K562 (cell line): ENCODE measurements around the gene ERCC2. TPM values are rescaled to one million over a fixed set of nuclear protein-coding genes. Genes with fewer than 3 reads are reported as not detected.

ENCODE experiments used
- BCOR ChIP-seq: fragments of 450-650 bp; IDR thresholded peaks from 2 replicates; pipeline ENCODE4 v1.6.1; 2016
- CCNT2 ChIP-seq: IDR thresholded peaks from 2 replicates; pipeline ENCODE4 v1.6.1; 2011; ENCODE audit warnings: borderline replicate concordance, low read depth, mild to moderate bottlenecking, moderate library complexity, mixed read lengths, low read length; ENCODE audit not compliant: insufficient read length; ENCODE audit errors: extremely low read depth
- EGR1 ChIP-seq: fragments of 450-650 bp; conservative IDR thresholded peaks from 2 replicates; pipeline ENCODE4 v1.6.1; 2017; ENCODE audit warnings: mild to moderate bottlenecking
- EZH2 ChIP-seq: IDR thresholded peaks from 2 replicates; pipeline ENCODE4 v1.6.1; 2012; ENCODE audit warnings: low read depth, mild to moderate bottlenecking, inconsistent platforms, low read length, borderline replicate concordance
- HDAC2 ChIP-seq: fragments of 450-650 bp; IDR thresholded peaks from 2 replicates; pipeline ENCODE4 v1.6.1; 2016; ENCODE audit warnings: mild to moderate bottlenecking
- JUN ChIP-seq, 2 experiments: sonication (generic) in 1 of 2; formaldehyde crosslinking in 1 of 2; IDR thresholded peaks; 2 replicates each; pipeline versions ENCODE4 v1.6.1 to v1.8.0; 2012 to 2022; ENCODE audit warnings: borderline replicate concordance in 2 of 2, mild to moderate bottlenecking in 2 of 2, improper control_type of control experiment in 1 of 2, low read depth in 1 of 2, low read length in 1 of 2, missing genetic modification reagents in 1 of 2
- MCM5 ChIP-seq: fragments of 450-650 bp; IDR thresholded peaks from 2 replicates; pipeline ENCODE4 v1.6.1; 2016; ENCODE audit warnings: low read depth
- MECOM ChIP-seq: fragments of 250-450 bp; sonication (Bioruptor Pico); IDR thresholded peaks from 2 replicates; pipeline ENCODE4 v1.8.0; 2022; ENCODE audit warnings: inconsistent platforms
- NCOA2 ChIP-seq, 2 experiments: fragments of 450-650 bp; IDR thresholded peaks; 2 replicates each; pipeline ENCODE4 v1.6.1; 2018; ENCODE audit warnings: mild to moderate bottlenecking in 2 of 2, moderate library complexity in 1 of 2; ENCODE audit not compliant: partially characterized antibody in 2 of 2
- NRF1 ChIP-seq, 2 experiments: fragments of 450-650 bp; IDR thresholded peaks in 1 of 2; conservative IDR thresholded peaks in 1 of 2; 2 replicates each; pipeline ENCODE4 v1.6.1; 2014; ENCODE audit warnings: mild to moderate bottlenecking in 2 of 2
- POLR2B ChIP-seq: fragments of 450-650 bp; IDR thresholded peaks from 2 replicates; pipeline ENCODE4 v1.6.1; 2018; ENCODE audit warnings: low read depth; ENCODE audit not compliant: partially characterized antibody
- RB1 ChIP-seq: fragments of 450-650 bp; IDR thresholded peaks from 2 replicates; pipeline ENCODE4 v1.6.1; 2017; ENCODE audit warnings: low read depth, mild to moderate bottlenecking
- RBFOX2 ChIP-seq: fragments of 200-400 bp; formaldehyde crosslinking; IDR thresholded peaks from 2 replicates; pipeline ENCODE4 v1.6.1; 2017; ENCODE audit warnings: low read depth, mild to moderate bottlenecking, low read length, moderate library complexity
- SAFB ChIP-seq: fragments of 200-400 bp; formaldehyde crosslinking; IDR thresholded peaks from 2 replicates; pipeline ENCODE4 v1.6.1; 2017; ENCODE audit warnings: low read depth, low read length, borderline replicate concordance
- SIN3B ChIP-seq: fragments of 450-650 bp; IDR thresholded peaks from 2 replicates; pipeline ENCODE4 v1.6.1; 2017; ENCODE audit warnings: low read depth, mild to moderate bottlenecking, moderate library complexity
- YY1 ChIP-seq, 3 experiments: IDR thresholded peaks; 2 replicates each; pipeline ENCODE4 v1.6.1; 2011; ENCODE audit warnings: low read length in 2 of 3, mild to moderate bottlenecking in 2 of 3, moderate library complexity in 2 of 3, borderline replicate concordance in 1 of 3, control low read depth in 1 of 3, low read depth in 1 of 3; ENCODE audit not compliant: insufficient read depth in 3 of 3, insufficient replicate concordance in 2 of 3, control insufficient read depth in 1 of 3, insufficient read length in 1 of 3; ENCODE audit errors: extremely low read depth in 1 of 3
- ZBTB7A ChIP-seq: IDR thresholded peaks from 2 replicates; pipeline ENCODE4 v1.6.1; 2011; ENCODE audit warnings: low read depth, mild to moderate bottlenecking, low read length, moderate library complexity, borderline replicate concordance; ENCODE audit not compliant: control insufficient read depth
- ZFX ChIP-seq: sonication (generic); formaldehyde crosslinking; IDR thresholded peaks from 2 replicates; pipeline ENCODE4 v1.8.0; 2022; ENCODE audit warnings: mild to moderate bottlenecking, missing genetic modification reagents, moderate library complexity
- ZNF197 ChIP-seq: fragments of 200-800 bp; sonication (Bioruptor generic); IDR thresholded peaks from 2 replicates; pipeline ENCODE4 v1.6.1; 2016; ENCODE audit warnings: low read depth, missing genetic modification characterization, missing compliant biosample characterization
- ZNF274 ChIP-seq: IDR thresholded peaks from 2 replicates; pipeline ENCODE4 v1.6.1; 2011; ENCODE audit warnings: low read depth, mild to moderate bottlenecking, low read length, moderate library complexity, borderline replicate concordance
- polyA plus RNA-seq, 8 experiments: library from polyadenylated mRNA; depleted of rRNA in 4 of 8; stranded (reverse) in 5 of 8; unstranded in 3 of 8; fragments of >200 nt; fragmentation: Nextera tagmentation in 2 of 8; fragmentation: Illumina TruSeq in 1 of 8; extraction: Ambion mirVana in 2 of 8; extraction: Trizol in 1 of 8; gene quantifications; 2 replicates each; pipeline versions ENCODE4 v1.2.1 to v1.2.3, GENCODE V29; 2011 to 2014; ENCODE audit warnings: inconsistent platforms in 1 of 8, missing spikeins in 1 of 8
- total RNA-seq, 7 experiments: library from RNA; depleted of rRNA in 6 of 7; stranded (reverse); fragments of >200 nt in 6 of 7; fragmentation: Illumina TruSeq in 2 of 7; extraction: Trizol in 2 of 7; gene quantifications; 2 replicates each; pipeline versions ENCODE4 v1.2.1 to v1.2.3, GENCODE V29; 2011 to 2021; ENCODE audit warnings: low replicate concordance in 1 of 7
- TF ChIP-seq, protein P1 (sequence below): fragments of 250-450 bp; sonication (Bioruptor Pico); IDR thresholded peaks from 2 replicates; pipeline ENCODE4 v1.5.1; 2021; ENCODE audit warnings: mild to moderate bottlenecking
- TF ChIP-seq, protein P2 (sequence below): sonication (generic); formaldehyde crosslinking; IDR thresholded peaks from 2 replicates; pipeline ENCODE4 v1.8.1; 2023; ENCODE audit warnings: mild to moderate bottlenecking, missing genetic modification reagents

The ERCC2 gene
- total and polyA plus RNA-seq, 9 of the 15 experiments (the other 6 are each of a cell fraction or from before 2014, with no cell fraction given): 2.2 to 55.9 (median 23.4) TPM

DNA sequence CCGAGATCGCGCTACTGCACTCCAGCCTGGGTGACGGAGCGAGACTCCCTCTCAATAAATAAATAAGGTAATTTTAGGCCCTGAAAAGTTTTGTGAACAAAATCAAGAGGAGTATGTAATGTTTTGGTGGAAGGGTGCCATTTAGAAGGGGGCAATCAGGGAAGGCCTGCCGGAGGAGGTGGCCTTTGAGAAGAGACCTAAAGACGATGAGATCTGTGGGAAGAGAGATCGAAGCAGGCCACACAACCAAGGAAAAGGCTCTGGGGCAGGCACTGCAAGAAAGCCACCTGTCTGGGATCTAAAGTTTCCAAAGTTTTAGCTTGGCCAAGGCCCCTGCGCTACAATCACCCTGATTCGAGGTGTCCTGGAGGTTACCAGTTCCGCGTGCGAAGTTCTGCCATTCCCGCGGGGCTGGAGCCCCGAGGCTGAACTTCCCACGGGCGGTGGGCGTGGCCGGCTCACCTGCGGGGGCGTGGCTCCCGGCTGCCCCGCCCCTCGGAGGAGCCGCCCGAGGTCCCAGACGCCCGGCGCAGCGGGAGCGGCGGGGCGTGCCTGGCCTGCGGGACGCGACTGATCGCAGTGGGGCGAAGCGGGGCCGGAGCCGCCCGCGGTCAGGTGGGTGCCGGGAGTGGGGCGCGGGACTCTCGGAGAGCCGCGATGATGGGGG, 30.0 kb downstream of the ERCC2 start, which contains the start of gene KLC3 (continued):
- TF ChIP-seq, protein P1, sequence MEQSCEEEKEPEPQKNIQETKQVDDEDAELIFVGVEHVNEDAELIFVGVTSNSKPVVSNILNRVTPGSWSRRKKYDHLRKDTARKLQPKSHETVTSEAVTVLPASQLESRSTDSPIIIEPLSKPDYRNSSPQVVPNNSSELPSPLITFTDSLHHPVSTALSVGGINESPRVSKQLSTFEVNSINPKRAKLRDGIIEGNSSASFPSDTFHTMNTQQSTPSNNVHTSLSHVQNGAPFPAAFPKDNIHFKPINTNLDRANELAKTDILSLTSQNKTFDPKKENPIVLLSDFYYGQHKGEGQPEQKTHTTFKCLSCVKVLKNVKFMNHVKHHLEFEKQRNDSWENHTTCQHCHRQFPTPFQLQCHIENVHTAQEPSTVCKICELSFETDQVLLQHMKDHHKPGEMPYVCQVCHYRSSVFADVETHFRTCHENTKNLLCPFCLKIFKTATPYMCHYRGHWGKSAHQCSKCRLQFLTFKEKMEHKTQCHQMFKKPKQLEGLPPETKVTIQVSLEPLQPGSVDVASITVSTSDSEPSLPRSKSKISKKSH: 0 out of 2 replicates have a peak, but pooled peaks have one; percentile 10
- TF ChIP-seq, protein P2, sequence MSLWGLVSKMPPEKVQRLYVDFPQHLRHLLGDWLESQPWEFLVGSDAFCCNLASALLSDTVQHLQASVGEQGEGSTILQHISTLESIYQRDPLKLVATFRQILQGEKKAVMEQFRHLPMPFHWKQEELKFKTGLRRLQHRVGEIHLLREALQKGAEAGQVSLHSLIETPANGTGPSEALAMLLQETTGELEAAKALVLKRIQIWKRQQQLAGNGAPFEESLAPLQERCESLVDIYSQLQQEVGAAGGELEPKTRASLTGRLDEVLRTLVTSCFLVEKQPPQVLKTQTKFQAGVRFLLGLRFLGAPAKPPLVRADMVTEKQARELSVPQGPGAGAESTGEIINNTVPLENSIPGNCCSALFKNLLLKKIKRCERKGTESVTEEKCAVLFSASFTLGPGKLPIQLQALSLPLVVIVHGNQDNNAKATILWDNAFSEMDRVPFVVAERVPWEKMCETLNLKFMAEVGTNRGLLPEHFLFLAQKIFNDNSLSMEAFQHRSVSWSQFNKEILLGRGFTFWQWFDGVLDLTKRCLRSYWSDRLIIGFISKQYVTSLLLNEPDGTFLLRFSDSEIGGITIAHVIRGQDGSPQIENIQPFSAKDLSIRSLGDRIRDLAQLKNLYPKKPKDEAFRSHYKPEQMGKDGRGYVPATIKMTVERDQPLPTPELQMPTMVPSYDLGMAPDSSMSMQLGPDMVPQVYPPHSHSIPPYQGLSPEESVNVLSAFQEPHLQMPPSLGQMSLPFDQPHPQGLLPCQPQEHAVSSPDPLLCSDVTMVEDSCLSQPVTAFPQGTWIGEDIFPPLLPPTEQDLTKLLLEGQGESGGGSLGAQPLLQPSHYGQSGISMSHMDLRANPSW (CRISPR knock-in tag): no peak
- TF ChIP-seq NCOA2 (IDR thresholded peaks at IDR 0.05; ENCODE audit: partially characterized antibody in 2 of 2) (no peak), SAFB (peak; percentile 46; the same call in 1 of the 2 replicates), RB1 (peak; percentile 74; the same call in 1 of the 2 replicates), ZNF274 (no peak), NRF1 (conservative IDR thresholded peaks at IDR 0.05 in 1 of 2, IDR thresholded peaks at IDR 0.05 in 1 of 2) (peak in 1 of 2 experiments; percentile 63; a peak in 2 of 4 replicates), ZNF197 (CRISPR knock-in tag) (no peak), POLR2B (no peak), ZFX (CRISPR knock-in tag) (peak; percentile 47; the same call in 1 of the 2 replicates), HDAC2 (peak; percentile 31; the same call in 1 of the 2 replicates), RBFOX2 (peak; percentile 41; the same call in 1 of the 2 replicates), MCM5 (no peak), MECOM (0 out of 2 replicates have a peak, but pooled peaks have one; percentile 16), ZBTB7A (peak; percentile 52; the same call in 1 of the 2 replicates), EZH2 (no peak), BCOR (peak; percentile 73), SIN3B (peak; percentile 41; the same call in 1 of the 2 replicates), EGR1 (peak; percentile 28; the same call in 1 of the 2 replicates), JUN (IDR thresholded peaks at IDR 0.05; ENCODE audit: borderline replicate concordance, low read depth, low read length) (no peak), JUN (CRISPR knock-in tag; IDR thresholded peaks at IDR 0.05; ENCODE audit: borderline replicate concordance) (no peak), YY1 (IDR thresholded peaks at IDR 0.05; ENCODE audit: borderline replicate concordance in 1 of 3, control insufficient read depth in 1 of 3, extremely low read depth in 1 of 3, insufficient read depth in 3 of 3, insufficient read length in 1 of 3, insufficient replicate concordance in 2 of 3, low read depth in 1 of 3, low read length in 2 of 3) (peak in 2 of 3 experiments; percentile 5 to 14), CCNT2 (peak; percentile 66)
